ENCODE measurements around the gene TIMM44.

GRCh38 chr19:7894612-7895309 lies 48.7 kb downstream of the TIMM44 start:
- TF ChIP-seq POLR2A (IDR thresholded peaks at IDR 0.05) (no peak), CTCF (IDR thresholded peaks at IDR 0.05) (no peak)
